K562 (cell line): Measurements from ENCODE around the gene RPL10A. TPM values are rescaled to one million over a fixed set of nuclear protein-coding genes. Genes with fewer than 3 reads are reported as not detected.
"Not testable (repeated sequence)": the region's sequence is repeated elsewhere in the genome, so short reads cannot be mapped to it uniquely, and the experiment has no call there.

Experiments used
- ATAC-seq: fragments of 200-7000 bp; cut with Tn5 transposase; 3 replicates; pipeline ENCODE4 v1.9.1; 2020; ENCODE audit warnings: moderate library complexity
- BruUV-seq: library from RNA; stranded (reverse); fragments of 400-500 nt; replicated peaks from 2 replicates; lab custom pipeline; 2021; lab: Mats Ljungman, UMichigan
- CTCF ChIA-PET: fragments of 300-600 bp; formaldehyde crosslinking; extraction: SDS; loops from one replicate; lab custom pipeline; 2021; ENCODE audit warnings: low intra/inter-chr PET ratio; lab: Yijun Ruan, JAX
- POLR2A ChIA-PET: fragments of 300-600, 350-650 bp; sonication (Branson Sonifier 250); formaldehyde crosslinking; extraction: SDS; loops from one replicate; lab custom pipeline; 2021; ENCODE audit warnings: antibody characterized with exemption, inconsistent platforms; lab: Yijun Ruan, JAX
- DNase-seq, 4 experiments: peaks; one replicate each; pipeline versions ENCODE4 v3.0.0 to v3.0.0-alpha.2; 2011 to 2018; ENCODE audit warnings: low spot score in 3 of 4, mixed read lengths in 3 of 4; ENCODE audit errors: extremely low read depth in 1 of 4
- FAIRE-seq: peaks from 2 replicates; lab custom pipeline; 2011; peaks lifted over from hg19 to GRCh38; lab: Jason Lieb, UNC
- H2AFZ ChIP-seq: 2 replicates; pipeline ENCODE4 v1.6.0; 2011; ENCODE audit warnings: low read depth, low read length, control low read depth, inconsistent platforms
- H3K27ac ChIP-seq: fragments of 200-600 bp; 3 replicates; pipeline ENCODE4 v1.8.0; 2011; ENCODE audit warnings: low read depth, mild to moderate bottlenecking, control low read depth, inconsistent platforms, low read length, moderate library complexity, mixed read lengths; ENCODE audit errors: extremely low read depth
- H3K27me3 ChIP-seq, 2 experiments: fragments of 300-600 bp in 1 of 2; 2 replicates in 1 of 2; 3 replicates in 1 of 2; pipeline versions ENCODE4 v1.6.0 to v1.8.0; 2011; ENCODE audit warnings: inconsistent platforms in 2 of 2, low read length in 2 of 2, mild to moderate bottlenecking in 1 of 2, mixed read lengths in 1 of 2, moderate library complexity in 1 of 2; ENCODE audit not compliant: control insufficient read depth in 2 of 2, insufficient read depth in 2 of 2
- H3K36me3 ChIP-seq: fragments of 300-600 bp; 3 replicates; pipeline ENCODE4 v1.8.0; 2011; ENCODE audit warnings: mild to moderate bottlenecking, low read length, inconsistent platforms; ENCODE audit not compliant: control insufficient read depth, insufficient read depth
- H3K4me1 ChIP-seq, 2 experiments: fragments of 200-600 bp in 1 of 2; replicated peaks in 1 of 2; 2 replicates in 1 of 2; 3 replicates in 1 of 2; pipeline versions ENCODE4 v1.5.1 to v1.8.0; 2011; ENCODE audit warnings: inconsistent platforms in 2 of 2, low read length in 2 of 2, mild to moderate bottlenecking in 1 of 2, mixed read lengths in 1 of 2, moderate library complexity in 1 of 2; ENCODE audit not compliant: control insufficient read depth in 2 of 2, insufficient read depth in 2 of 2
- H3K4me2 ChIP-seq: 2 replicates; pipeline ENCODE4 v1.6.1; 2011; ENCODE audit warnings: low read length, control low read depth, inconsistent platforms, mixed read lengths; ENCODE audit not compliant: insufficient read depth
- H3K4me3 ChIP-seq: fragments of 200-600 bp; sonication (generic), shearing (Covaris generic); 2 replicates; pipeline ENCODE4 v1.5.1; 2016; ENCODE audit warnings: control low read depth, inconsistent platforms
- H3K79me2 ChIP-seq: fragments of 200-600 bp; 3 replicates; pipeline ENCODE4 v1.8.0; 2011; ENCODE audit warnings: low read length, inconsistent platforms; ENCODE audit not compliant: control insufficient read depth, insufficient read depth
- H3K9ac ChIP-seq, 2 experiments: 2 replicates each; pipeline versions ENCODE4 v1.6.0 to v1.6.1; 2011; ENCODE audit warnings: low read depth in 2 of 2, low read length in 2 of 2, control low read depth in 1 of 2, inconsistent platforms in 1 of 2, mild to moderate bottlenecking in 1 of 2, mixed read lengths in 1 of 2; ENCODE audit not compliant: insufficient read depth in 1 of 2
- H3K9me1 ChIP-seq: one replicate; pipeline ENCODE4 v1.6.0; 2011; ENCODE audit warnings: inconsistent platforms, mild to moderate bottlenecking, low read length, moderate library complexity; ENCODE audit not compliant: control insufficient read depth, insufficient read depth
- H3K9me3 ChIP-seq: replicated peaks from 2 replicates; pipeline ENCODE4 v1.5.1; 2011; ENCODE audit warnings: low read depth, low read length, inconsistent platforms; ENCODE audit not compliant: control insufficient read depth, insufficient read depth
- H4K20me1 ChIP-seq: replicated peaks from 2 replicates; pipeline ENCODE4 v1.6.1; 2011; ENCODE audit warnings: low read length, inconsistent platforms, mixed read lengths; ENCODE audit not compliant: control insufficient read depth, insufficient read depth
- ATF1 ChIP-seq, 2 experiments: fragments of 450-650 bp in 1 of 2; IDR thresholded peaks; 2 replicates each; pipeline ENCODE4 v1.6.1; 2016; ENCODE audit warnings: missing compliant biosample characterization in 1 of 2, missing genetic modification characterization in 1 of 2
- BCOR ChIP-seq: fragments of 450-650 bp; IDR thresholded peaks from 2 replicates; pipeline ENCODE4 v1.6.1; 2016
- CREM ChIP-seq: IDR thresholded peaks from 2 replicates; pipeline ENCODE4 v1.6.1; 2014; ENCODE audit warnings: antibody characterized with exemption, low read depth
- ELF1 ChIP-seq: fragments of 200-800 bp; sonication (Bioruptor generic); IDR thresholded peaks from 2 replicates; pipeline ENCODE4 v1.6.1; 2016; ENCODE audit warnings: missing genetic modification characterization, missing compliant biosample characterization
- KDM1A ChIP-seq, 2 experiments: fragments of 450-650 bp; IDR thresholded peaks; 2 replicates each; pipeline ENCODE4 v1.6.1; 2016; ENCODE audit warnings: mild to moderate bottlenecking in 2 of 2
- MYC ChIP-seq, 2 experiments: fragments of 250-450 bp in 1 of 2; sonication (Bioruptor Pico) in 1 of 2; IDR thresholded peaks; 2 replicates each; pipeline versions ENCODE4 v1.5.1 to v1.6.1; 2012 to 2021; ENCODE audit warnings: low read depth in 2 of 2, borderline replicate concordance in 1 of 2, improper control_type of control experiment in 1 of 2, low read length in 1 of 2, mild to moderate bottlenecking in 1 of 2, moderate library complexity in 1 of 2
- SPI1 ChIP-seq: IDR thresholded peaks from 2 replicates; pipeline ENCODE4 v1.6.1; 2011; ENCODE audit warnings: low read depth, low read length, control low read depth, borderline replicate concordance
- WGBS: fragments of 100-300 bp; shearing (Covaris generic); methylation state at CpG from one replicate; pipeline ENCODE4 v1.1.6; 2016; ENCODE audit warnings: low coverage, mixed read lengths; ENCODE audit not compliant: insufficient coverage; ENCODE audit errors: missing lambda C conversion rate; 5-methylcytosine and 5-hydroxymethylcytosine counted together
- in situ Hi-C: fragments of 300-500 bp; cut with MboI; formaldehyde crosslinking; loops from 4 replicates; pipeline ENCODE4 v1.15.0; 2018; ENCODE audit warnings: inconsistent platforms, mixed read lengths
- intact Hi-C: fragments of 100-400 bp; cut with micrococcal nuclease; formaldehyde crosslinking; loops from 2 replicates; pipeline ENCODE4 v1.14.2; 2022
- polyA plus RNA-seq, 8 experiments: library from polyadenylated mRNA; depleted of rRNA in 4 of 8; stranded (reverse) in 5 of 8; unstranded in 3 of 8; fragments of >200 nt; fragmentation: Nextera tagmentation in 2 of 8; fragmentation: Illumina TruSeq in 1 of 8; extraction: Ambion mirVana in 2 of 8; extraction: Trizol in 1 of 8; gene quantifications; 2 replicates each; pipeline versions ENCODE4 v1.2.1 to v1.2.3, GENCODE V29; 2011 to 2014; ENCODE audit warnings: inconsistent platforms in 1 of 8, missing spikeins in 1 of 8
- total RNA-seq, 7 experiments: library from RNA; depleted of rRNA in 6 of 7; stranded (reverse); fragments of >200 nt in 6 of 7; fragmentation: Illumina TruSeq in 2 of 7; extraction: Trizol in 2 of 7; gene quantifications; 2 replicates each; pipeline versions ENCODE4 v1.2.1 to v1.2.3, GENCODE V29; 2011 to 2021; ENCODE audit warnings: low replicate concordance in 1 of 7
- TF ChIP-seq, protein P1 (sequence below): fragments of 450-650 bp; IDR thresholded peaks from 2 replicates; pipeline ENCODE4 v1.6.1; 2016; ENCODE audit warnings: low read depth, mild to moderate bottlenecking, moderate library complexity

Gene RPL10A
- total and polyA plus RNA-seq, 9 of the 15 experiments (the other 6 are each of a cell fraction or from before 2014, with no cell fraction given): 1,589 to 3,237 (median 2,116) TPM

DNA sequence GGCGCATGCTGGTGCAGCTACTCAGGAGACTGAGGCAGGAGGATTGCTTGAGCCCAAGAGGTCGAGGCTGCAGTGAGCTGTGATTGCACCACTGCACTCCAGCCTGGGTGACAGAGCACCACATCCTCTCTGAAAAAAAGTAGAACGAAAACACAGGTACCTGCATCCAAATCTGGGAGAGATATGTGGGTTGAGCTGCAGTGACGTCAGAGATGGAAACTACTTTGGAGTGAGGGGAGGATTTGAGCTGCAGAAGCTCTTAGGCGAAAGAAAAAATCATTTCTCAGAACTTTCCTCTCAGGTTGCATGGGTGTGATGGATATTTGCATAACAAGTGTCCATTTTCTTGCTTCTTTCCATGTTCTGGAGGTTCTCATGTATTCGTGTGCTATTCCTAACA, 48.5 kb downstream of the RPL10A start:
- Histone ChIP-seq H3K9ac (no peak overlapping the region), H3K4me1 (peaks cover 0 to 1% of the 10 kb centered on the region in 2 experiments; a peak in 1 of 5 replicates), H3K27me3 (peaks cover 16 to 34% of the 10 kb centered on the region in 2 experiments), H4K20me1 (no peaks in the 10 kb centered on the region), H3K36me3 (no peaks in the 10 kb centered on the region)
- no TSS peak for BruUV-seq
- TF ChIP-seq ATF1 (CRISPR knock-in tag; IDR thresholded peaks at IDR 0.05) (no peak), ATF1 (tag; IDR thresholded peaks at IDR 0.05) (peak; percentile 66), CREM (peak; percentile 29; the same call in 1 of the 2 replicates), MYC (IDR thresholded peaks at IDR 0.05; ENCODE audit: low read depth, low read length) (no peak), MYC (CRISPR knock-in tag; IDR thresholded peaks at IDR 0.05; ENCODE audit: borderline replicate concordance, low read depth) (no peak)
- TF ChIP-seq, all 486 proteins: peak for 2
- H3K9me1 ChIP-seq: no peaks in the 10 kb centered on the region
- no peak overlapping the region for H2AFZ ChIP-seq
- 14% methylated on average over 6 of the region's 6 CpGs for WGBS
- H3K79me2 ChIP-seq: no peaks in the 10 kb centered on the region
- DNase-seq: no peak
- H3K4me2 ChIP-seq: no peak overlapping the region
- ATAC-seq: no peak
- intact Hi-C loops: no loop called here
- no peaks in the 10 kb centered on the region for H3K9me3 ChIP-seq
- no peak overlapping the region for H3K4me3 ChIP-seq
- no peak overlapping the region for H3K27ac ChIP-seq
- ChIA-PET POLR2A (interaction anchor here (0.6 to 2.2 kb wide), 6 partner anchors 16 to 220 kb away, joined by 3 to 6 read pairs (median 3); partner anchors contain the start of genes ARMC12 and TEAD3), CTCF (no interaction called here)
- FAIRE-seq: peak; percentile 55
- in situ Hi-C loops: no loop called here

DNA sequence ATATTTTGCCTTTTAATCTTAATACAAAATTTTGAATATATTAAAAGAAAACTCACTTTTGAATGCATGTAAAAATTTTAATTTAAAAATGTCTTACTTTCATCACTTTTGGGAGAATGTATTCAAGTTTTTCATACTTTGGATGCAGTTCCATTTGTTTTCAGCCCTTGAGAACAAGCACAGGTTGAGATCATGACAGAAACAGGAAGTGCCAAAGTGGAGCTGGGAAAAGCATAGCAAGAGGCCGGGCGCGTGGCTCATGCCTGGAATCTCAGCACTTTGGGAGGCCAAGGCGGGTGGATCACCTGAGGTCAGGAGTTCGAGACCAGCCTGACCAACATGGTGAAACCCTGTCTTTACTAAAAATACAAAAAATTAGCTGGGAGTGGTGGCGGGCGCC, 49.8 kb downstream of the RPL10A start:
- POLR2A ChIA-PET: interaction anchor here (0.6 to 2.2 kb wide), 2 partner anchors 192 to 219 kb away, joined by 3 to 6 read pairs; partner anchors contain the start of gene ARMC12
- H3K9me1 ChIP-seq, H3K9ac ChIP-seq, H3K79me2 ChIP-seq, H4K20me1 ChIP-seq, H3K36me3 ChIP-seq, intact Hi-C loops, H3K27ac ChIP-seq, H3K4me3 ChIP-seq, FAIRE-seq, H3K4me1 ChIP-seq, H3K4me2 ChIP-seq, CTCF ChIA-PET, H2AFZ ChIP-seq, ATAC-seq, H3K9me3 ChIP-seq, DNase-seq, BruUV-seq, in situ Hi-C loops: not testable (repeated sequence)
- WGBS: 17% methylated on average over 7 of the region's 7 CpGs
- H3K27me3 ChIP-seq: peaks cover 16 to 33% of the 10 kb centered on the region in 2 experiments
- TF ChIP-seq ELF1 (tag): 0 out of 2 replicates have a peak, but pooled peaks have one; percentile 21
- peak; percentile 97 for TF ChIP-seq SPI1
- TF ChIP-seq BCOR: peak; percentile 9; the same call in 1 of the 2 replicates
- TF ChIP-seq, protein P1, sequence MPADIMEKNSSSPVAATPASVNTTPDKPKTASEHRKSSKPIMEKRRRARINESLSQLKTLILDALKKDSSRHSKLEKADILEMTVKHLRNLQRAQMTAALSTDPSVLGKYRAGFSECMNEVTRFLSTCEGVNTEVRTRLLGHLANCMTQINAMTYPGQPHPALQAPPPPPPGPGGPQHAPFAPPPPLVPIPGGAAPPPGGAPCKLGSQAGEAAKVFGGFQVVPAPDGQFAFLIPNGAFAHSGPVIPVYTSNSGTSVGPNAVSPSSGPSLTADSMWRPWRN: 0 out of 2 replicates have a peak, but pooled peaks have one; percentile 18
- peak in 1 of 2 experiments; percentile 16; a peak in 1 of 4 replicates for TF ChIP-seq KDM1A (IDR thresholded peaks at IDR 0.05)
